Subcutaneous abdominal adipose tissue (tissue), 5 donors: ENCODE data around the gene CYP39A1.

Source experiments
- H3K27ac ChIP-seq: one replicate; pipeline ENCODE4 v1.7.0; 2013; ENCODE audit warnings: low read depth, mild to moderate bottlenecking, inconsistent platforms, low read length, moderate library complexity
- H3K27me3 ChIP-seq, 5 donors: one replicate each; pipeline ENCODE4 v1.7.0; 2013; ENCODE audit warnings: low read length in 5 of 5, inconsistent platforms in 1 of 5; ENCODE audit not compliant: control insufficient read depth in 5 of 5, insufficient read depth in 4 of 5
- H3K36me3 ChIP-seq, 5 donors: one replicate each; pipeline ENCODE4 v1.7.0; 2013; ENCODE audit warnings: low read length in 5 of 5; ENCODE audit not compliant: control insufficient read depth in 5 of 5, insufficient read depth in 5 of 5
- H3K4me1 ChIP-seq, 5 donors: one replicate each; pipeline ENCODE4 v1.7.0; 2013; ENCODE audit warnings: low read length in 5 of 5, mild to moderate bottlenecking in 3 of 5, moderate library complexity in 1 of 5; ENCODE audit not compliant: control insufficient read depth in 5 of 5, insufficient read depth in 5 of 5
- H3K4me3 ChIP-seq, 5 donors: one replicate each; pipeline ENCODE4 v1.7.0; 2013; ENCODE audit warnings: low read length in 5 of 5, low read depth in 1 of 5
- H3K9ac ChIP-seq, 5 donors: one replicate each; pipeline ENCODE4 v1.7.0; 2013; ENCODE audit warnings: low read length in 5 of 5, mild to moderate bottlenecking in 4 of 5, moderate library complexity in 3 of 5
- H3K9me3 ChIP-seq, 5 donors: one replicate each; pipeline ENCODE4 v1.7.0; 2013; ENCODE audit warnings: low read length in 5 of 5; ENCODE audit not compliant: control insufficient read depth in 5 of 5
- donor health status: healthy.
- donor health status: healthy.
- donor health status: healthy.
- donor health status: healthy.
- donor health status: healthy.

The CYP39A1 gene

DNA sequence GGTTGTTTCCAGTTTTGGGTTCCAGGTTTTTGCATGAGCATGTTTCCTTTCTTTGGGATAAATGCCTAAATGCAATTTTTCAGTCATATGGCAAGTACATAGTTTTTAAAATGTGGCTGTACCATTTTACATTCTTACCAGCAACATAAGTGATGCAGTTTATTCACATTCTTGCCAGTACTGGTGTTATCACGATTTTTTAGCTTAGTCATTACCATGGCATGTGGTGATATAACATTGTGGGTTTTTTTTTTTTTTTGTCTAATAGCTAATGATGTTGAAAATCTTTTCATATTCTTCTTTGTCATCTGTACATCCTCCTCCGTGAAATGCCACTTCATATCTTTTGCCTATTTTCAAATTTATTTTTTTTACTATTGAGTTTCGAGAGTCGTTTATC lies 32.2 kb upstream of the CYP39A1 start:
- Histone ChIP-seq H3K27ac (no peak overlapping the region), H3K9me3 (peaks cover 0 to 4% (median 0%) of the 10 kb centered on the region in 5 donors), H3K9ac (no peak overlapping the region), H3K27me3 (no peaks in the 10 kb centered on the region), H3K4me1 (no peaks in the 10 kb centered on the region), H3K4me3 (no peak overlapping the region), H3K36me3 (no peaks in the 10 kb centered on the region)

DNA sequence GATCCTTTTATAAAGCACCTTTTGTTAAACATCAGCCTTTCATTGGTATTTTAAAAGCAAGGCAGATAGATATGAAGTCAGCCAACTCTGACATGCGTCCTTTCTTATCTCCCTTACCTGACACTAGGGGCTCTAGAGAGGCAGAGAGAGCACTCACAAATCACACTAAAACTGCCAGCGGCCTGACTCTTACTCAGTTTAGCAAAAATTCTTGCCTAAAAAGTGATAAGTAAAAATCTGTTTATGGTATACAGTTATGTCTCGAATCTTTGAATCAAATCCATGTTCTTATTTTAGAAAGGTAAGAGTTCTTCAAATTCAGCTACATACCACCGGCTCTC lies 24.7 kb upstream of the CYP39A1 start:
- peaks cover 3 to 43% (median 12%) of the 10 kb centered on the region in 5 donors for H3K36me3 ChIP-seq
- H3K9ac ChIP-seq = no peak overlapping the region
- H3K4me3 ChIP-seq = no peak overlapping the region
- H3K9me3 ChIP-seq = no peaks in the 10 kb centered on the region
- H3K27me3 ChIP-seq = no peaks in the 10 kb centered on the region
- no peaks in the 10 kb centered on the region for H3K4me1 ChIP-seq
- no peak overlapping the region for H3K27ac ChIP-seq

DNA sequence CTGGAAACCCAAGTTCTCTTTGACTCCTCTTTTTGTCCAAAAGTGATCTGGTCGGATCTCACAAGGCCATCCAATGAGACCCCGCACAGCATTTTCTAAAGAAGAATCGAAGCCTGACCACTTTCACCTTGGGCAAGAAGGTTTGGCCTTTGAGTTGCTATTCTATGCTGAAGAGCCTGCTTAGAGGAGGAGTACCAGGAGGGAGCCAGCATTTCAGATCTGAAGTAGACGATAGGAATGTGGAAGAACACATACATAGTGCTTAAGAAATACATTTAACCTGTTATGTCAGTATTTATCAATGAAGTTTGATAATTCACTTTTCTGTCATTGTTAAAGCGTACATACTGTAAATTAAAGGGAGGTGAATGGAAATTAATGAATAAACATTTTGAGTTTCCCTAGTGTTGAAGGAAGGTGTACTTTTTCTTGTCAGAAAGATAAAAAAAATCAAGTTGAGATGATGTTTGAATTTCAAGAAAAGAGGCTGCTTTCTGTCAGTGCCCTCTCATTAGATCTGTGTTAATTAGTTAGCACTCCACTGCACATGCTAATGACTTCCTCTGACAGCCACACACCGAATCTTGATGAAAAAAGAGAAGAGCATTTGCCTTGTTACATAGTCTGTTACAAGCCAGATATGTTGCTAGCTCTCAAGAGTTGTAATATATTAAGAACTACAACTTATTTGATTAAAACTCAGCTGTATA lies 24.1 kb upstream of the CYP39A1 start:
- peaks cover 3 to 44% (median 12%) of the 10 kb centered on the region in 5 donors for H3K36me3 ChIP-seq
- H3K27me3 ChIP-seq = no peaks in the 10 kb centered on the region
- no peak overlapping the region for H3K9ac ChIP-seq
- no peak overlapping the region for H3K4me3 ChIP-seq
- no peaks in the 10 kb centered on the region for H3K9me3 ChIP-seq
- no peak overlapping the region for H3K27ac ChIP-seq
- no peaks in the 10 kb centered on the region for H3K4me1 ChIP-seq

DNA sequence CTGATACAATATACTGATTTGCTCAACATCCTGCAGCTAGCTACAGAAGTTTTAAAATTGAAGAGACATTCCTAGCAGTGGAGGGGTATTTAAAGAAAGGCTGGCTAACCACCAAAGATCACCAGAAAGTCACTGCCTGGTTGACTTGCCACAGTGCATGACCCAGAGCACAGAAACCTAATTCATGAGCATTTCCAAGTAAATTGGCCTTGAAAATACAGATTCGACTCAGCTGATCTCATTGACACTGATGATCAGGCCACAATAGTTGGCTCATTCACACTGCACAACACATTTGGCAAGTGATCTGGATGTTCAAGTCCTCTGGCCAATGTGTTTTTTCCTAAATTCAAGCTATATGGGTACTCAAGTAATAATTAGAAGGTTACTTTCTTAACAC lies 21.8 kb upstream of the CYP39A1 start:
- Histone ChIP-seq H3K36me3 (peaks cover 3 to 49% (median 20%) of the 10 kb centered on the region in 5 donors), H3K27ac (no peak overlapping the region), H3K4me3 (no peak overlapping the region), H3K27me3 (no peaks in the 10 kb centered on the region), H3K9ac (no peak overlapping the region), H3K9me3 (no peaks in the 10 kb centered on the region), H3K4me1 (no peaks in the 10 kb centered on the region)

DNA sequence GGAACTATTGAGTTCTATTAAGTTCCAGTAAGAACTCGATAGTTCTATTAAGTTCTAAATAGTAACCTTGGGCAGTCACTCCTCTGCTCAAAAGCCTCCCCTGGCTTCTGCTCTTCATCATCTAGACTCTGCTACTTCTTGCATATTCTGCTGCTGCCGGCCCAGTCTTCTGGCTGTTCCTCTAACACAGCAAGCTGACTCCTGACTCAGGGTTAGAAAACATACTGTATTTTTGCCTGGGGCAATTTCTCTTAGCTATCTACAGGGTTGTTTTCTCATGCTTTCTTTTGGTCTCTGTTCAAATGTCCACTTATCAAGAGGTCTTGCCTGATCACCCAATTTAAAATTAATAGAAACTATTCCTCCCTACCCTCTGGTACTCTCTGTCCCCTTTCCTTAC lies 14.8 kb upstream of the CYP39A1 start:
- Histone ChIP-seq H3K27ac (no peak overlapping the region), H3K36me3 (peaks cover 6 to 22% (median 18%) of the 10 kb centered on the region in 5 donors), H3K4me3 (no peak overlapping the region)

DNA sequence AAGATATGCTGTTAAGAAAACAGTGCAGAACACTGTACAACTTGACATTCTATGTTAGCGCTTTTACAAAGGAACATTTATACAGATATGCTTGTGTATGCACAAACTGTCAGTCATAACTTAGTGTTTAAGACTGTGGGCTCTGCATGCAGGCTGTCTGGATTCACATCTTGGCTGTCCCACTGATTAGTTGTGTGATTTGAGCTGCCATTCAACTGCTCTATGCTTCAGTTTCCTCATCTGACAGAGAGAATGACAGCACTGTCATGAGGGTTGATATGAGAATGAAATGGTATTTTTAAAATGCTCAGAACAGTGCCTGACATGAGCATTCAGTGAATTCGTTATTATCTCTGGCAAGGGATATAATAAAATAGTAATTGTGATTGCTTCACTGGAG lies 8.9 kb upstream of the CYP39A1 start:
- H3K4me1 ChIP-seq = peaks cover 3 to 11% (median 10%) of the 10 kb centered on the region in 5 donors
- H3K36me3 ChIP-seq = peaks cover 0 to 5% (median 3%) of the 10 kb centered on the region in 5 donors
- no peaks in the 10 kb centered on the region for H3K9me3 ChIP-seq
- H3K9ac ChIP-seq = no peak overlapping the region
- H3K4me3 ChIP-seq = no peak overlapping the region
- no peak overlapping the region for H3K27ac ChIP-seq
- no peaks in the 10 kb centered on the region for H3K27me3 ChIP-seq

More for the DNA sequence above, 14.8 kb upstream of the CYP39A1 start:
- Histone ChIP-seq H3K9me3 (no peaks in the 10 kb centered on the region), H3K27me3 (no peaks in the 10 kb centered on the region), H3K4me1 (no peaks in the 10 kb centered on the region), H3K9ac (no peak overlapping the region)

DNA sequence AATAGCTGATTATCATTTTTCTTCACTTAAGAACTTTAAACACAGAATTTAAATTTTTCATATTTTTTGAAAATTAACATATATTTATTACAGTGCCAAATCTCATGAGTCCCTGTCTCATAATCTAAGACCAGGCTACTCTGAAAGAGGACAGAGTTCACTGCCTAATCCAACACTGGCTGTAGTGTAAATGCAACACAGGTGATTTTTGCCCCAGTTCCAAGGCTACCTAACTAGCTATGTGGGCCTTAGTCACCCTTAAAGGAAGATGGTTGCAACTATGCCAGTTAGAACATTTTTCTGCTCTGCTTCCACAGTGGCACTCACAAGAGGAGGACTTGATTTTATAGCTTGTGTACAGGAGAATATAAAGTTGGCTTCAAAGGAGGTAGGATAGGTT lies 5.0 kb upstream of the CYP39A1 start:
- no peaks in the 10 kb centered on the region for H3K9me3 ChIP-seq
- H3K4me3 ChIP-seq = no peak overlapping the region
- peaks cover 6 to 27% (median 19%) of the 10 kb centered on the region in 5 donors for H3K4me1 ChIP-seq
- peaks cover 0 to 4% (median 0%) of the 10 kb centered on the region in 5 donors for H3K36me3 ChIP-seq
- no peak overlapping the region for H3K27ac ChIP-seq
- no peaks in the 10 kb centered on the region for H3K27me3 ChIP-seq
- no peak overlapping the region for H3K9ac ChIP-seq

DNA sequence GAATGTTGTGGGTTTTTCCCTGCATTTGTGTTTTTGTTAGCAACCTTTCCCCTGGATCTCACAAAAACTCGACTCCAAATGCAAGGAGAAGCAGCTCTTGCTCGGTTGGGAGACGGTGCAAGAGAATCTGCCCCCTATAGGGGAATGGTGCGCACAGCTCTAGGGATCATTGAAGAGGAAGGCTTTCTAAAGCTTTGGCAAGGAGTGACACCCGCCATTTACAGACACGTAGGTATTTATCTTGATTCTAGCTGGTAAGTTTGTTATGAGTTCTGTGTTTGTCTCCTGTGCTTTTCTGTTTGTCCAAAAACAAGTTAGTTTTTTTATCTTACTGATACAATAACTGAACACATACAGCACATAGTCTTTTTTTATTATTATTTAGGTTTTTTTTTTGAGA lies 3.2 kb upstream of the CYP39A1 start:
- Histone ChIP-seq H3K36me3 (peaks cover 0 to 2% (median 0%) of the 10 kb centered on the region in 5 donors), H3K4me1 (peaks cover 4 to 25% (median 19%) of the 10 kb centered on the region in 5 donors), H3K4me3 (no peak overlapping the region), H3K27me3 (no peaks in the 10 kb centered on the region), H3K27ac (no peak overlapping the region), H3K9me3 (no peaks in the 10 kb centered on the region), H3K9ac (no peak overlapping the region)

DNA sequence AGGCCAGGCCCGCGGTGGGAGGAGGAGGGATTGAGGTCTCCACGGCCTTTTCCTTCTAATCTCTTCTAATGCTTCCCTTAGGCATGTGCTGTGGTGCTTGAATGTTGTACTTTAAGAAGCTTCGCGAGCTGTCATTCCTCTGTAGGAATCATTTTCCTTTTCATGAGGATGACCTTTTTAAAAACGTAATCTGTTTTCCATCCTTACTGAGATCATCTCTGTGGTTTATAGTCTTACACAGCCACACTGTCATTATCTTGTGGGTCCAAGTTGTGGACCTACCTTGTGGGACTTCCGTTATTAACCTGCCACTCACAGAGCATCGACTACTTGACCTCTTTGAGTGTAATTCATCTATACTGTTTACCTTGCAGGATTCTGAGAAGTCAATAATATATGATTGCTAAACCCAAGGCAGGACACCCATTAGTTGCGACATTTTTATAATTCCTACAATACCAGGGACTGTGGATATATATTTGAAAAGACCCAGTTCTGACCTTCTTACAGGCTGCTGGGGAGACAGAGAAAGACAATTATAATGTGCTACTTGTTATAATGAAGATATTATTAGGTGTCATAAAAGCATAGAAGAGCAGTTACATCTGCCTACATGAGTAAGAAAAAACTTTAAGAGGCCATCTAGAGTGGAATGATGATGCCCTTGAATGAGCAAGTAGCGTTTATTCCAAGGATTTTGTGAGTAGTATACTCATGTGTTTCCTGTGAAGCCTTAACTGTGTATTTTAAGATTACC lies 999 bp upstream of the CYP39A1 start:
- Histone ChIP-seq H3K9me3 (no peaks in the 10 kb centered on the region), H3K27ac (peak overlapping the region; percentile 88), H3K27me3 (no peaks in the 10 kb centered on the region), H3K9ac (peak overlapping the region in 3 of 5 donors; percentile 53 to 79 (median 63)), H3K4me3 (peak overlapping the region; percentile 66 to 95 (median 91)), H3K36me3 (peaks cover 0 to 2% (median 0%) of the 10 kb centered on the region in 5 donors), H3K4me1 (peaks cover 4 to 26% (median 19%) of the 10 kb centered on the region in 5 donors)

DNA sequence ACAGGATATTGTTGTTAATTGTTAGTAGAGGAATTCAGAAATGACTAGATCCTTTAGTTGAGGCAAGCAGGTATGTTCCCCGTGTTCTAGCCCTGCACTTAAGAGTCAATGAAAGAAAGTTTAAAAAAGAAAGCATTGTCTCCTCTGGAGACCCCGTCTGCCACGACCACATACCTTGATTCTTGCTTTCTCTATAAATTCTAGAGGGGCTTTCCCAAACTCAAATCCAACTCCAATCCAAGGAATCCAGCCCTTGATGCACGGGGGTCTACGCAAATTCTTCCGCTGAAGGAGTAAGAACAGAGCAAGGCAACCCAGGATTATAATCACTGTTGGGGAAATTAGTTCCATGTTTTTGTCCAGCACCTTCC lies 401 bp downstream of the CYP39A1 start:
- H3K27me3 ChIP-seq = no peaks in the 10 kb centered on the region
- peak overlapping the region; percentile 88 for H3K27ac ChIP-seq
- H3K4me3 ChIP-seq = peak overlapping the region; percentile 83 to 95 (median 93)
- H3K36me3 ChIP-seq = peaks cover 0 to 2% (median 0%) of the 10 kb centered on the region in 5 donors
- peaks cover 4 to 26% (median 19%) of the 10 kb centered on the region in 5 donors for H3K4me1 ChIP-seq
- H3K9me3 ChIP-seq = no peaks in the 10 kb centered on the region
- peak overlapping the region in 3 of 5 donors; percentile 53 to 73 (median 54) for H3K9ac ChIP-seq
